Cardiac muscle cell (in vitro differentiated cells and primary cell): ENCODE measurements around the gene NLRC3. TPM values are rescaled to one million over a fixed set of nuclear protein-coding genes. Genes with fewer than 3 reads are reported as not detected.

Source experiments
- DNase-seq, 2 donors: peaks; one replicate each; pipeline versions ENCODE4 v3.0.0 to v3.0.0-alpha.2; 2010 to 2017; ENCODE audit warnings: low read depth in 1 of 2, low spot score in 1 of 2
- H3K27ac ChIP-seq: fragments of 200-600 bp; sonication (generic); 2 replicates; pipeline ENCODE4 v1.5.1; 2016
- H3K27me3 ChIP-seq: fragments of 200-600 bp; sonication (generic); 2 replicates; pipeline ENCODE4 v1.6.0; 2016; ENCODE audit warnings: control low read depth
- H3K36me3 ChIP-seq: fragments of 200-600 bp; sonication (generic); 2 replicates; pipeline ENCODE4 v1.5.1; 2016; ENCODE audit warnings: control low read depth
- H3K4me1 ChIP-seq: fragments of 200-600 bp; sonication (generic); 2 replicates; pipeline ENCODE4 v1.8.1; 2017; ENCODE audit warnings: low read depth, mild to moderate bottlenecking, mixed run types
- H3K4me3 ChIP-seq: fragments of 200-600 bp; sonication (generic); 2 replicates; pipeline ENCODE4 v1.5.1; 2016; ENCODE audit warnings: mild to moderate bottlenecking
- H3K9me3 ChIP-seq: fragments of 200-600 bp; sonication (generic); 2 replicates; pipeline ENCODE4 v1.5.1; 2017; ENCODE audit warnings: low read depth, mild to moderate bottlenecking, control low read depth
- polyA plus RNA-seq: library from polyadenylated mRNA; unstranded; fragments of >200 nt; fragmentation: Nextera tagmentation; extraction: Ambion mirVana; gene quantifications from 2 replicates; pipeline ENCODE4 v1.2.1, GENCODE V29; 2016
- total RNA-seq: library from RNA; depleted of rRNA; stranded (reverse); fragments of >200 nt; gene quantifications from 2 replicates; pipeline ENCODE4 v1.2.3, GENCODE V29; 2016
- TF ChIP-seq, protein P1 (sequence below): IDR thresholded peaks from 2 replicates; pipeline ENCODE4 v1.5.1; 2012; ENCODE audit warnings: low read depth, mild to moderate bottlenecking, low read length

Gene NLRC3
- total and polyA plus RNA-seq, 2 experiments from 2014 or later, result 0.09 to 0.61 TPM

- no peaks in the 10 kb centered on the region for H3K27me3 ChIP-seq
- peaks cover 28% of the 10 kb centered on the region for H3K36me3 ChIP-seq
- no peak for DNase-seq
- no peak overlapping the region for H3K27ac ChIP-seq
- H3K9me3 ChIP-seq, result no peaks in the 10 kb centered on the region
- H3K4me1 ChIP-seq, result no peaks in the 10 kb centered on the region
- no peak overlapping the region for H3K4me3 ChIP-seq
- TF ChIP-seq, protein P1, sequence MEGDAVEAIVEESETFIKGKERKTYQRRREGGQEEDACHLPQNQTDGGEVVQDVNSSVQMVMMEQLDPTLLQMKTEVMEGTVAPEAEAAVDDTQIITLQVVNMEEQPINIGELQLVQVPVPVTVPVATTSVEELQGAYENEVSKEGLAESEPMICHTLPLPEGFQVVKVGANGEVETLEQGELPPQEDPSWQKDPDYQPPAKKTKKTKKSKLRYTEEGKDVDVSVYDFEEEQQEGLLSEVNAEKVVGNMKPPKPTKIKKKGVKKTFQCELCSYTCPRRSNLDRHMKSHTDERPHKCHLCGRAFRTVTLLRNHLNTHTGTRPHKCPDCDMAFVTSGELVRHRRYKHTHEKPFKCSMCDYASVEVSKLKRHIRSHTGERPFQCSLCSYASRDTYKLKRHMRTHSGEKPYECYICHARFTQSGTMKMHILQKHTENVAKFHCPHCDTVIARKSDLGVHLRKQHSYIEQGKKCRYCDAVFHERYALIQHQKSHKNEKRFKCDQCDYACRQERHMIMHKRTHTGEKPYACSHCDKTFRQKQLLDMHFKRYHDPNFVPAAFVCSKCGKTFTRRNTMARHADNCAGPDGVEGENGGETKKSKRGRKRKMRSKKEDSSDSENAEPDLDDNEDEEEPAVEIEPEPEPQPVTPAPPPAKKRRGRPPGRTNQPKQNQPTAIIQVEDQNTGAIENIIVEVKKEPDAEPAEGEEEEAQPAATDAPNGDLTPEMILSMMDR, result no peak
Observed at GRCh38 chr16:3534126-3534525, 43.1 kb downstream of the NLRC3 start.

DNA sequence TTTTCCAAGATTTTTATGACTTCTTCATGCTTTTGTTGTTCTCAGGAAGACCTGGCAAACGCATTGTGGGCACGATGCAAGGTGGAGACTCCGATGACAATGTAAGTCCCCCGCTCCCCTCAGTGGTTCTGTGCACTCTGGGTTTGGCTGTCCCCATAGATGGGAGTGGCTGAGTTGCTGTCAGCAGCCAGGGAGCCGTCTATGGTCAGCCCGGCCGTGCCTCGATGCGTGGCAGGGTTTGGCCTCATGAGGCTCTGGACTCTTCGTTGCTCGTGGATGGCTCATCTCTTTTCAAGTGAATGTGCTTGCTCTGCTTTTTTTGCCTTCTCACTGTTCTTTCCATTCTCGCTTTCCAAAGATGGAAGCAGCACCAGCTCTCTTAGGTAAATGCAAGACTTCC lies 44.5 kb downstream of the NLRC3 start:
- no peak for DNase-seq
- no peak overlapping the region for H3K4me3 ChIP-seq

DNA sequence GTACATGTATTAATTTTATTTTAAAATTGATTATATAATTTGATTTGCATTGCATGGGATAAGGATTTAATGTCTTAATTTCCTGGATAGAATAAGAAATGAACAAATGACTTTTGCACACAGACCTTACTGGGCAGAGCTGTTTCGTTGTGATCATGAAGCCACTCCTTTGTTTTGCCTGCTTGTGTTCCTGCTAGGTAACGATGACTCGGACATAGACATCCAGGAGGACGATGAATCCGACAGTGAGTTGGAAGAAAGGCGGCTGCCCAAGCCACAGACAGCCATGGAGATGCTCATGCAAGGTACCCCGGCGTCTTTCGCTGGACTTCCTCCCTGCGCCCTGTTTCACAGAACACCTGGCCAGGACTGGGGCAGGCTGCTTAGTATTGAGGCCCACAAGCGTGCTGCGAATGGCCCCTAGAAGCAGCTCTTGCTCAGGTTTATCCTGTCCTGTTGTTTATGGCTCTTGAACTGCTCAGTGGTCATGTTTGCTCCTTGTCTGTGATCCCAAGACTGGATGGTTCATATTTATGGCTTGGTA lies 46.8 kb downstream of the NLRC3 start:
- no peaks in the 10 kb centered on the region for H3K9me3 ChIP-seq
- no peak overlapping the region for H3K27ac ChIP-seq
- peaks cover 30% of the 10 kb centered on the region for H3K36me3 ChIP-seq
- TF ChIP-seq, protein P1, result no peak
- no peaks in the 10 kb centered on the region for H3K27me3 ChIP-seq
- no peak for DNase-seq
- no peak overlapping the region for H3K4me3 ChIP-seq
- no peaks in the 10 kb centered on the region for H3K4me1 ChIP-seq

More for the DNA sequence above, 44.5 kb downstream of the NLRC3 start:
- H3K36me3 ChIP-seq, result peaks cover 29% of the 10 kb centered on the region
- no peaks in the 10 kb centered on the region for H3K27me3 ChIP-seq
- H3K9me3 ChIP-seq, result no peaks in the 10 kb centered on the region
- TF ChIP-seq, protein P1, result no peak
- no peak overlapping the region for H3K27ac ChIP-seq
- H3K4me1 ChIP-seq, result no peaks in the 10 kb centered on the region

DNA sequence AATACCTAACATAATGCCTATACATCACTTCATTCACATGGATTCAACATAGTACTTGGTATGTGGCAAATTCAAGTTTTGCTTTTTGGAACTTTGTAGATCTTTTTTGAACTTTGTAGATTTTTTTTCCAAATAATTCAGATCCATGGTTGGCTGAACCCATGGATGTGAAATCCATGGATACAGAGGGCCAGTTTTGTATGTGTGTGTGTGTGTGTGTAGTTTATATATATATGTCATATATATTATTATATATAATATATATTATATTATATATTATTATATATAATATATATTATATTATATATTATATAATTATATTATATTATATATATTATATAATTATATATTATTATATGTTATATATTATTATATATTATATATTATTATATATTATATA lies 48.0 kb downstream of the NLRC3 start:
- H3K4me3 ChIP-seq, result no peak overlapping the region
- H3K36me3 ChIP-seq, result peaks cover 34% of the 10 kb centered on the region
- no peaks in the 10 kb centered on the region for H3K9me3 ChIP-seq
- TF ChIP-seq, protein P1, result no peak
- H3K4me1 ChIP-seq, result no peaks in the 10 kb centered on the region
- H3K27me3 ChIP-seq, result no peaks in the 10 kb centered on the region
- no peak for DNase-seq
- H3K27ac ChIP-seq, result no peak overlapping the region

GRCh38 chr16:3528406-3528805 lies 48.8 kb downstream of the NLRC3 start:
- peaks cover 39% of the 10 kb centered on the region for H3K36me3 ChIP-seq
- no peak overlapping the region for H3K27ac ChIP-seq
- H3K4me1 ChIP-seq, result no peaks in the 10 kb centered on the region
- H3K4me3 ChIP-seq, result no peak overlapping the region
- H3K9me3 ChIP-seq, result no peaks in the 10 kb centered on the region
- TF ChIP-seq, protein P1, result no peak
- no peaks in the 10 kb centered on the region for H3K27me3 ChIP-seq
- DNase-seq, result no peak
